Caco-2 (cell line): ENCODE data around the gene AP3B1. TPM values are rescaled to one million over a fixed set of nuclear protein-coding genes. Genes with fewer than 3 reads are reported as not detected.

ENCODE experiments used
- BruUV-seq: library from RNA; stranded (reverse); fragments of 400-500 nt; replicated peaks from 2 replicates; lab custom pipeline; 2021; lab: Mats Ljungman, UMichigan
- CTCF ChIA-PET: fragments of 300-600 bp; sonication (Branson Sonifier 250); formaldehyde crosslinking; loops from one replicate; lab custom pipeline; 2022; ENCODE audit warnings: antibody characterized with exemption; lab: Charles Lee
- POLR2A ChIA-PET: fragments of 300-600 bp; sonication (Branson Sonifier 250); formaldehyde crosslinking; loops from one replicate; lab custom pipeline; 2022; ENCODE audit warnings: antibody characterized with exemption; lab: Charles Lee
- DNase-seq, 2 experiments: peaks; one replicate each; pipeline versions ENCODE4 v3.0.0 to v3.0.0-alpha.2; 2020 to 2022
- H3K27me3 ChIP-seq: replicated peaks from 2 replicates; pipeline ENCODE4 v1.6.0; 2011; ENCODE audit warnings: low read length; ENCODE audit not compliant: control insufficient read depth, insufficient read depth
- H3K36me3 ChIP-seq: 2 replicates; pipeline ENCODE4 v1.5.1; 2011; ENCODE audit warnings: low read length; ENCODE audit not compliant: control insufficient read depth, insufficient read depth
- H3K4me1 ChIP-seq: fragments of 250-450 bp; sonication (Bioruptor Pico); 2 replicates; pipeline ENCODE4 v1.5.1; 2020; ENCODE audit warnings: mild to moderate bottlenecking
- H3K4me3 ChIP-seq: 2 replicates; pipeline ENCODE4 v1.5.1; 2011; ENCODE audit warnings: low read depth, mild to moderate bottlenecking, control low read depth, low read length
- H3K9me3 ChIP-seq: fragments of 250-450 bp; sonication (Bioruptor Pico); 2 replicates; pipeline ENCODE4 v1.5.1; 2020; ENCODE audit warnings: mild to moderate bottlenecking, moderate library complexity
- H3K27ac Mint-ChIP-seq: one replicate; pipeline ENCODE4 v1.8.0; 2022; ENCODE audit warnings: mixed read lengths; ENCODE audit not compliant: unreplicated experiment
- H3K27me3 Mint-ChIP-seq: one replicate; pipeline ENCODE4 v1.8.0; 2022; ENCODE audit warnings: mixed read lengths; ENCODE audit not compliant: insufficient read depth, unreplicated experiment
- H3K36me3 Mint-ChIP-seq: one replicate; pipeline ENCODE4 v1.8.0; 2022; ENCODE audit warnings: mild to moderate bottlenecking, mixed read lengths; ENCODE audit not compliant: insufficient read depth, unreplicated experiment
- H3K4me1 Mint-ChIP-seq: one replicate; pipeline ENCODE4 v1.8.0; 2022; ENCODE audit warnings: low read depth, mixed read lengths; ENCODE audit not compliant: unreplicated experiment
- H3K4me3 Mint-ChIP-seq: one replicate; pipeline ENCODE4 v1.8.0; 2022; ENCODE audit warnings: mild to moderate bottlenecking, moderate library complexity, mixed read lengths; ENCODE audit not compliant: unreplicated experiment
- H3K9me3 Mint-ChIP-seq: one replicate; pipeline ENCODE4 v1.8.0; 2022; ENCODE audit warnings: mixed read lengths; ENCODE audit not compliant: unreplicated experiment
- intact Hi-C: fragments of 100-400 bp; cut with micrococcal nuclease; formaldehyde crosslinking; loops from one replicate; pipeline ENCODE4 v1.10.0; 2022; ENCODE audit not compliant: unreplicated experiment
- total RNA-seq: library from RNA; stranded (reverse); gene quantifications from 2 replicates; pipeline ENCODE4 v1.2.3, GENCODE V29; 2022
- TF ChIP-seq, protein P1 (sequence below), 2 experiments: fragments of 200-600 bp in 1 of 2; IDR thresholded peaks; 1 replicate in 1 of 2; 2 replicates in 1 of 2; pipeline versions ENCODE4 v1.5.1 to v1.8.0; 2011 to 2022; ENCODE audit warnings: antibody characterized with exemption in 1 of 2, control low read depth in 1 of 2, inconsistent platforms in 1 of 2, low read depth in 1 of 2, low read length in 1 of 2, mild to moderate bottlenecking in 1 of 2, moderate library complexity in 1 of 2; ENCODE audit not compliant: insufficient read depth in 1 of 2, severe bottlenecking in 1 of 2, unreplicated experiment in 1 of 2

Gene AP3B1
- total RNA-seq, 1 experiment from 2014 or later = 52.7 TPM

DNA sequence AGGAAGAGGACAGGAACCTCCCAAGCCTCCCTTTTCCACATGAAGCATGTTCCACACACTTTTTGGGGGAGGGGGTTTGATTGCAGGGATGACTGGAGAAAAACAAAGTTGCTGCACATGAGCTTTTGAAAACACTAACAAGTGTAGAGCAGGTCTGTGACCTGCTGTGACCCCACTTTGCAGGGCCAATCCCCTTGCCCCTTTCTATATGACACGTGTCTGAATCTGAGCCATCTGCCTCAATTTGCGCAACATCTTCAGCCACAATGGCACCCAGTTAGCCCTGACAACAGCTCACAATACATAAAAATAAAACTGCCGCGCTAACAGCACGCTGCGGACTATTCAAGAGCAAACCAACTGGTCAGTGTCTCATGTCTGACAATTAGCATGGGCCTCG is 290.6 kb downstream of the AP3B1 start:
- intact Hi-C loops = no loop called here
- CTCF ChIA-PET = no interaction called here

DNA sequence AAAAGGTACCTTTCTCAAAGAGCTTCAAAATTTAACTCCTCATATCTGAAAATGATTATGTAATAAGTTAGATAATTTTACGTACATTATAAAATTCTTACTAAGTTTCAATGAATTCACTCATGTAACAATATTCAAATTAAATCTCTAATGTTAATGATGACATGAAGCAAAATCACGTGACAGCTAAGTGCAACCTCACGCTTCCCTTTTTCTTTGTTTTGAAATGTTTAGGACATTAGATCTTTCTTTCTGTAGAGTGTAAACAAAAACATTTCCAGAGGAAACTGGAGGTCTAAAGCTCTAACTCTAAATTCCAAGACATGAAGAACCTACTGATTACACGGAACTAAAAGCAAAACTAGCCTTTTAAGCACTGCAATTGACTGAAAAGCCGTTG is 291.0 kb downstream of the AP3B1 start:
- no peaks in the 10 kb centered on the region for H3K27me3 ChIP-seq
- no peak overlapping the region for H3K4me3 Mint-ChIP-seq
- TF ChIP-seq, protein P1, sequence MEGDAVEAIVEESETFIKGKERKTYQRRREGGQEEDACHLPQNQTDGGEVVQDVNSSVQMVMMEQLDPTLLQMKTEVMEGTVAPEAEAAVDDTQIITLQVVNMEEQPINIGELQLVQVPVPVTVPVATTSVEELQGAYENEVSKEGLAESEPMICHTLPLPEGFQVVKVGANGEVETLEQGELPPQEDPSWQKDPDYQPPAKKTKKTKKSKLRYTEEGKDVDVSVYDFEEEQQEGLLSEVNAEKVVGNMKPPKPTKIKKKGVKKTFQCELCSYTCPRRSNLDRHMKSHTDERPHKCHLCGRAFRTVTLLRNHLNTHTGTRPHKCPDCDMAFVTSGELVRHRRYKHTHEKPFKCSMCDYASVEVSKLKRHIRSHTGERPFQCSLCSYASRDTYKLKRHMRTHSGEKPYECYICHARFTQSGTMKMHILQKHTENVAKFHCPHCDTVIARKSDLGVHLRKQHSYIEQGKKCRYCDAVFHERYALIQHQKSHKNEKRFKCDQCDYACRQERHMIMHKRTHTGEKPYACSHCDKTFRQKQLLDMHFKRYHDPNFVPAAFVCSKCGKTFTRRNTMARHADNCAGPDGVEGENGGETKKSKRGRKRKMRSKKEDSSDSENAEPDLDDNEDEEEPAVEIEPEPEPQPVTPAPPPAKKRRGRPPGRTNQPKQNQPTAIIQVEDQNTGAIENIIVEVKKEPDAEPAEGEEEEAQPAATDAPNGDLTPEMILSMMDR (IDR thresholded peaks at IDR 0.05; ENCODE audit: insufficient read depth in 1 of 2, low read depth in 1 of 2, low read length in 1 of 2, severe bottlenecking in 1 of 2, unreplicated experiment in 1 of 2) = no peak
- CTCF ChIA-PET = no interaction called here
- DNase-seq = no peak
- no peaks in the 10 kb centered on the region; the same call in 1 of the 2 replicates for H3K36me3 ChIP-seq
- POLR2A ChIA-PET = no interaction called here
- no peaks in the 10 kb centered on the region for H3K27me3 Mint-ChIP-seq
- no peaks in the 10 kb centered on the region for H3K4me1 Mint-ChIP-seq
- H3K4me1 ChIP-seq = no peaks in the 10 kb centered on the region
- intact Hi-C loops = no loop called here
- BruUV-seq = no TSS peak
- H3K36me3 Mint-ChIP-seq = peaks cover 28% of the 10 kb centered on the region
- H3K4me3 ChIP-seq = no peak overlapping the region
- H3K9me3 ChIP-seq = no peaks in the 10 kb centered on the region
- H3K27ac Mint-ChIP-seq = no peak overlapping the region
- no peaks in the 10 kb centered on the region for H3K9me3 Mint-ChIP-seq

More for the DNA sequence above, 290.6 kb downstream of the AP3B1 start:
- H3K4me1 ChIP-seq = no peaks in the 10 kb centered on the region
- H3K4me3 ChIP-seq = no peak overlapping the region
- H3K36me3 Mint-ChIP-seq = peaks cover 23% of the 10 kb centered on the region
- no peaks in the 10 kb centered on the region for H3K9me3 ChIP-seq
- no peaks in the 10 kb centered on the region for H3K9me3 Mint-ChIP-seq
- H3K27ac Mint-ChIP-seq = no peak overlapping the region
- POLR2A ChIA-PET = no interaction called here
- no TSS peak for BruUV-seq
- no peaks in the 10 kb centered on the region for H3K27me3 ChIP-seq
- no peak overlapping the region for H3K4me3 Mint-ChIP-seq
- no peaks in the 10 kb centered on the region for H3K27me3 Mint-ChIP-seq
- H3K36me3 ChIP-seq = no peaks in the 10 kb centered on the region; the same call in 1 of the 2 replicates
- TF ChIP-seq, protein P1 (IDR thresholded peaks at IDR 0.05; ENCODE audit: insufficient read depth in 1 of 2, low read depth in 1 of 2, low read length in 1 of 2, severe bottlenecking in 1 of 2, unreplicated experiment in 1 of 2) = no peak
- no peak for DNase-seq
- H3K4me1 Mint-ChIP-seq = no peaks in the 10 kb centered on the region

DNA sequence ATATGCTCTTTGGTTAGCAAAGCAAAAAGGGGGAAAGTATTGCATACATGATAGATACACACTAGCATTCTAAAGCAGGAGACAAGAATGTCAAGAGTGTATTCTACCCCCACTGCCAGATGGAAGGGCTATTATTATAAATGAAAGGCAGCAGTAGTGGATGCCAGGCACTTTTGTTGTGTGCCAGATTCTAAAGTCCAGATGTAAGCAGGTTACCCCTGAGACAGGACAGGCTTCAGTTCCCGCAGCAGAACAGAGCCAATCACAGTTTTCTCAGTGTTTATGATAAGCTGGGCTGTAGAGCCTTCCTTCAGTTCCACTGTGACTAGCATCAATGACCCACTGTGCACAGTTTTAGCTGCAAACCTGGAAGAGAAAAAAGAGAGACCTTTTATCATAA is 291.8 kb downstream of the AP3B1 start:
- Mint-ChIP-seq H3K27me3 (no peaks in the 10 kb centered on the region), H3K27ac (no peak overlapping the region), H3K4me3 (no peak overlapping the region), H3K9me3 (no peaks in the 10 kb centered on the region), H3K4me1 (no peaks in the 10 kb centered on the region), H3K36me3 (peaks cover 30% of the 10 kb centered on the region)
- no peak for DNase-seq
- Histone ChIP-seq H3K4me3 (no peak overlapping the region), H3K36me3 (no peaks in the 10 kb centered on the region; the same call in 1 of the 2 replicates), H3K9me3 (no peaks in the 10 kb centered on the region), H3K4me1 (no peaks in the 10 kb centered on the region), H3K27me3 (no peaks in the 10 kb centered on the region)
- intact Hi-C loops = no loop called here
- ChIA-PET CTCF (no interaction called here), POLR2A (no interaction called here)
- no TSS peak for BruUV-seq
- TF ChIP-seq, protein P1 (IDR thresholded peaks at IDR 0.05; ENCODE audit: insufficient read depth in 1 of 2, low read depth in 1 of 2, low read length in 1 of 2, severe bottlenecking in 1 of 2, unreplicated experiment in 1 of 2) = no peak
